CD14-positive monocyte (primary cell): ENCODE measurements around the gene CRAMP1. TPM values are rescaled to one million over a fixed set of nuclear protein-coding genes. Genes with fewer than 3 reads are reported as not detected.

Experiments
- DNase-seq, 3 donors: peaks; one replicate each; pipeline ENCODE4 v3.0.0-alpha.2; 2011 to 2022
- H2AFZ ChIP-seq: 2 replicates; pipeline ENCODE4 v1.6.0; 2012; ENCODE audit warnings: mild to moderate bottlenecking, low read depth, low read length, inconsistent platforms; ENCODE audit not compliant: insufficient read depth, poor library complexity, severe bottlenecking
- H3K27ac ChIP-seq, 2 donors: 1 replicate in 1 of 2; 2 replicates in 1 of 2; pipeline ENCODE4 v1.5.1; 2012 to 2013; ENCODE audit warnings: low read length in 2 of 2, control low read depth in 1 of 2, inconsistent platforms in 1 of 2, low read depth in 1 of 2, mild to moderate bottlenecking in 1 of 2
- H3K27me3 ChIP-seq, 2 donors: one replicate each; pipeline versions ENCODE4 v1.6.0 to v1.6.1; 2011 to 2013; ENCODE audit warnings: low read length in 2 of 2; ENCODE audit not compliant: control insufficient read depth in 2 of 2, insufficient read depth in 2 of 2
- H3K36me3 ChIP-seq, 2 donors: replicated peaks in 1 of 2; 1 replicate in 1 of 2; 2 replicates in 1 of 2; pipeline versions ENCODE4 v1.5.1 to v1.6.1; 2012 to 2013; ENCODE audit warnings: low read length in 2 of 2, control low read depth in 1 of 2, inconsistent platforms in 1 of 2, mild to moderate bottlenecking in 1 of 2; ENCODE audit not compliant: insufficient read depth in 2 of 2, control insufficient read depth in 1 of 2
- H3K4me1 ChIP-seq, 2 donors: 1 replicate in 1 of 2; 2 replicates in 1 of 2; pipeline versions ENCODE4 v1.5.1 to v1.6.1; 2012 to 2013; ENCODE audit warnings: low read length in 2 of 2, control low read depth in 1 of 2, inconsistent platforms in 1 of 2, mild to moderate bottlenecking in 1 of 2, moderate library complexity in 1 of 2; ENCODE audit not compliant: insufficient read depth in 2 of 2, control insufficient read depth in 1 of 2
- H3K4me2 ChIP-seq: replicated peaks from 2 replicates; pipeline ENCODE3; 2012; ENCODE audit warnings: low read length, moderate library complexity, mild to moderate bottlenecking; ENCODE audit not compliant: poor library complexity, severe bottlenecking; ENCODE audit errors: extremely low read depth
- H3K4me3 ChIP-seq, 3 experiments: fragments of 200-600 bp in 1 of 3; sonication (generic) in 1 of 3; replicated peaks in 1 of 3; 1 replicate in 2 of 3; 2 replicates in 1 of 3; pipeline ENCODE4 v1.5.1; 2011 to 2013; ENCODE audit warnings: low read length in 3 of 3, mild to moderate bottlenecking in 3 of 3, control low read depth in 2 of 3, low read depth in 2 of 3, inconsistent platforms in 1 of 3, moderate library complexity in 1 of 3
- H3K79me2 ChIP-seq: 2 replicates; pipeline ENCODE4 v1.6.0; 2012; ENCODE audit warnings: mild to moderate bottlenecking, control low read depth, inconsistent platforms, low read length, moderate library complexity; ENCODE audit not compliant: insufficient read depth
- H3K9ac ChIP-seq: 2 replicates; pipeline ENCODE4 v1.6.0; 2017; ENCODE audit warnings: low read length, mild to moderate bottlenecking; ENCODE audit not compliant: insufficient read depth, poor library complexity, severe bottlenecking
- H3K9me3 ChIP-seq, 2 donors: replicated peaks in 1 of 2; 1 replicate in 1 of 2; 2 replicates in 1 of 2; pipeline versions ENCODE4 v1.5.1 to v1.6.1; 2012 to 2013; ENCODE audit warnings: low read length in 2 of 2, control low read depth in 1 of 2; ENCODE audit not compliant: control insufficient read depth in 1 of 2, insufficient read depth in 1 of 2
- H4K20me1 ChIP-seq: 2 replicates; pipeline ENCODE4 v1.6.0; 2012; ENCODE audit warnings: mild to moderate bottlenecking, low read length, control low read depth, moderate library complexity; ENCODE audit not compliant: insufficient read depth
- H3K27ac Mint-ChIP-seq, 7 donors: one replicate each; pipeline ENCODE4 v1.8.0; 2020; ENCODE audit warnings: mild to moderate bottlenecking in 7 of 7, mixed read lengths in 7 of 7, moderate library complexity in 6 of 7, inconsistent platforms in 2 of 7
- H3K27me3 Mint-ChIP-seq, 3 donors: one replicate each; pipeline ENCODE4 v1.8.0; 2021 to 2022; ENCODE audit warnings: low read depth in 3 of 3, mild to moderate bottlenecking in 3 of 3, mixed read lengths in 3 of 3, moderate library complexity in 3 of 3, inconsistent platforms in 1 of 3
- H3K36me3 Mint-ChIP-seq, 2 donors: one replicate each; pipeline ENCODE4 v1.8.0; 2020; ENCODE audit warnings: mixed read lengths in 2 of 2, inconsistent platforms in 1 of 2, mild to moderate bottlenecking in 1 of 2
- H3K4me1 Mint-ChIP-seq: one replicate; pipeline ENCODE4 v1.8.0; 2020; ENCODE audit warnings: mild to moderate bottlenecking, mixed read lengths
- H3K4me3 Mint-ChIP-seq, 2 donors: one replicate each; pipeline ENCODE4 v1.8.0; 2020; ENCODE audit warnings: mild to moderate bottlenecking in 2 of 2, mixed read lengths in 2 of 2, moderate library complexity in 1 of 2
- H3K9me3 Mint-ChIP-seq, 7 donors: one replicate each; pipeline ENCODE4 v1.8.0; 2020 to 2022; ENCODE audit warnings: mixed read lengths in 7 of 7, mild to moderate bottlenecking in 6 of 7, moderate library complexity in 6 of 7, inconsistent platforms in 2 of 7
- CTCF ChIP-seq: fragments of 200-600 bp; IDR thresholded peaks from one replicate; pipeline ENCODE4 v1.8.0; 2022; ENCODE audit warnings: antibody characterized with exemption, mild to moderate bottlenecking
- WGBS: methylation state at CpG from one replicate; pipeline ENCODE4 v1.1.5; 2013; ENCODE audit warnings: missing lambda C conversion rate; ENCODE audit not compliant: insufficient coverage; 5-methylcytosine and 5-hydroxymethylcytosine counted together
- intact Hi-C, 2 donors: fragments of 100-400 bp; cut with micrococcal nuclease; formaldehyde crosslinking; loops; one replicate each; pipeline versions ENCODE4 v1.15.0 to v1.15.1; 2023
- polyA plus RNA-seq, 3 donors: library from polyadenylated mRNA; depleted of rRNA in 1 of 3; unstranded in 2 of 3; stranded (reverse) in 1 of 3; fragments of 300-500 nt in 2 of 3; fragments of >200 nt in 1 of 3; fragmentation: Illumina TruSeq in 2 of 3; gene quantifications; 1 replicate in 2 of 3; 2 replicates in 1 of 3; pipeline ENCODE4 v1.2.3, GENCODE V29; 2012 to 2021

The CRAMP1 gene
- polyA plus RNA-seq, 3 donors = 0.46 to 12.3 (median 1.0) TPM

- no peak overlapping the region for H3K4me3 ChIP-seq
- H3K9me3 Mint-ChIP-seq = peaks cover 0 to 2% (median 0%) of the 10 kb centered on the region in 7 donors
- H3K9me3 ChIP-seq = no peaks in the 10 kb centered on the region
- no peak overlapping the region for H3K4me2 ChIP-seq
- no peak overlapping the region for H2AFZ ChIP-seq
- TF ChIP-seq CTCF = no peak
- intact Hi-C loops = no loop called here
- peaks cover 56 to 76% of the 10 kb centered on the region in 2 donors for H3K36me3 Mint-ChIP-seq
- no peaks in the 10 kb centered on the region for H3K4me1 Mint-ChIP-seq
- H3K4me3 Mint-ChIP-seq = no peak overlapping the region
- peak overlapping the region in 1 of 7 donors; percentile 52 for H3K27ac Mint-ChIP-seq
- H3K9ac ChIP-seq = no peak overlapping the region
- H3K27ac ChIP-seq = no peak overlapping the region
- WGBS = 96% methylated on average over 12 of the region's 17 CpGs
- no peaks in the 10 kb centered on the region for H3K27me3 ChIP-seq
- no peaks in the 10 kb centered on the region for H3K4me1 ChIP-seq
- peaks cover 65% of the 10 kb centered on the region for H3K79me2 ChIP-seq
- peaks cover 45 to 85% of the 10 kb centered on the region in 2 donors for H3K36me3 ChIP-seq
- H4K20me1 ChIP-seq = no peaks in the 10 kb centered on the region
- no peaks in the 10 kb centered on the region for H3K27me3 Mint-ChIP-seq
- no peak for DNase-seq
Observed at GRCh38 chr16:1687427-1688316, 75.5 kb downstream of the CRAMP1 start.

DNA sequence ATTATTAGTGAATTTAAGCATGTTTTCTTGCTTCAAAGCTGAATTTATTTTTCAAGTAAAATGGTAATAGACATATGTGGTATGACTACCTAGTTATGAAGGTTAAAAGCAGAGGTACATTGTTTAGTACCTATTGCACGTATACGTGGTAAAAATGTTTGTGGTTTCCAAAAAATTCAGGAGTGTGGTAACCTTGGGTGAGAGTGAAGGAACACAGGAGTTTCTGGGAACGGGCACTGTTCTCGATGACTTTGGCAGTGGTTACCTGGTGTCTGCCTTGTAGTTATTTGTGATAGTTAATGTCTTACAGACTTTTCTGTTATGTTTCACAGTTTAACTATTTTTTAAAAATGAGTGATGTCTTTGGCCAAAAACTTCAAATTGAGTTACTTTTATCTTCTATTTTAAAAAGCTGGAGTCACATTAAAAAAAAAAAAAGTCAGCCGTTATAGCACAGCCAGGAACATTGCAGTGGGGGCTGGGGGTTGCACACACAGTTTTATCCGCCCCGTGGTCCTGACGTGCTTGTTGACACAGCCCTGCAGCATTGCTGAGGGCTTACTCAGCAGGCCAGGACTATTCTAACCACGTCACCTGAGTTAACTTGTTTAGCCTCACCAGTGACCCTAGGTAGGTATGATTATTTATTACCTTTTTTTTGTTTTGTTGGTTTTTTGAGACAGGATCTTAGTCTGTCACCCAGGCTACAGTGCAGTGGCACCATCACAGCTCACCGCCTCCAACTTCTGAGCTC is 76.8 kb downstream of the CRAMP1 start:
- Histone ChIP-seq H3K4me2 (no peak overlapping the region), H3K36me3 (peaks cover 56 to 92% of the 10 kb centered on the region in 2 donors)
- H3K27ac Mint-ChIP-seq = peak overlapping the region in 1 of 7 donors; percentile 61

More for the DNA sequence above, 76.8 kb downstream of the CRAMP1 start:
- no peaks in the 10 kb centered on the region for H3K4me1 ChIP-seq
- no peaks in the 10 kb centered on the region for H3K27me3 ChIP-seq
- intact Hi-C loops = no loop called here
- no peak for DNase-seq
- H3K36me3 Mint-ChIP-seq = peaks cover 62 to 84% of the 10 kb centered on the region in 2 donors
- peaks cover 52% of the 10 kb centered on the region for H3K79me2 ChIP-seq
- H4K20me1 ChIP-seq = no peaks in the 10 kb centered on the region
- no peaks in the 10 kb centered on the region for H3K4me1 Mint-ChIP-seq
- no peak overlapping the region for H3K27ac ChIP-seq
- H2AFZ ChIP-seq = no peak overlapping the region
- WGBS = 98% methylated on average over 6 of the region's 10 CpGs
- H3K4me3 ChIP-seq = no peak overlapping the region
- no peaks in the 10 kb centered on the region for H3K9me3 Mint-ChIP-seq
- TF ChIP-seq CTCF = no peak
- no peaks in the 10 kb centered on the region for H3K9me3 ChIP-seq
- H3K27me3 Mint-ChIP-seq = no peaks in the 10 kb centered on the region
- no peak overlapping the region for H3K4me3 Mint-ChIP-seq
- H3K9ac ChIP-seq = no peak overlapping the region
